HG03280 (cell line): ENCODE measurements around the gene CSPG4.
"Not testable (repeated sequence)": the region's sequence is repeated elsewhere in the genome, so short reads cannot be mapped to it uniquely, and the experiment has no call there.

ENCODE experiments used
- ATAC-seq: cut with Tn5 transposase; IDR thresholded peaks from one replicate; pipeline ENCODE4 v1.9.1; 2021; ENCODE audit warnings: mild to moderate bottlenecking, moderate library complexity; ENCODE audit not compliant: unreplicated experiment

Gene CSPG4

DNA sequence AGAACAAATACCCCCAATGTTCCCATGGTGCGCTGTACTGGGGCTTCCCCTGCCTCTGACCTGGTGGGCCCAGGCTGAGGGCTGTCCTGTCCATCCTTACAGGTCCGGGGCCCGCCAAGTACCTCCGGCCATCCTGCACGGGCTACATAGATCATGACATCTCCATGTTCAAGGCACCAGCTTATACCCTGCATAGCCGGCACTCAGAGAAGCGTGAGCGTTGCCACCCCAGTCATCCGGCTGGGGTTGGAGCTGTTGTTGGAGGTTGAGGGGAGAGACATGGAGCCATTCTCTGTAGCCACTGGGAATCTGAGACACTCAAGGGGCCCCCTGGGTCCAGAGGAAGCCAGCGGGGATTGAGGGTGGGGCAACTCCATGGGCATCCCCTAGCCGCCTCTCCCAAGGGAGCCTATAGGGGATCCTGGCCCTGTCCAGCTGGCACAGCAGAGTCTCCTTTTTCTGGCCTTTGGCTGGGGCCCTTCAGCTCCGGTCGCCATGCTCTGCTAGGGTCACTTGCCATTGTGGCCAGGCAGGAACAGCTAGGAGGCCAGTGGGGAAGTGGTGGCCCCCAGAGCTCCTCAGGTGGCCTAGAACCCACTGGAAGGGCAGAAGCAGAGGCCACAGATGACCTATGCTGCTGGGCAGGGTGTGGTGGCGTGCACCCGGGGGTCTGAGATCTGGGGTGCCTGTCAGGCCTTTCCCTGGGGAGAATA, 12.5 kb upstream of the CSPG4 start:
- no peak for ATAC-seq

DNA sequence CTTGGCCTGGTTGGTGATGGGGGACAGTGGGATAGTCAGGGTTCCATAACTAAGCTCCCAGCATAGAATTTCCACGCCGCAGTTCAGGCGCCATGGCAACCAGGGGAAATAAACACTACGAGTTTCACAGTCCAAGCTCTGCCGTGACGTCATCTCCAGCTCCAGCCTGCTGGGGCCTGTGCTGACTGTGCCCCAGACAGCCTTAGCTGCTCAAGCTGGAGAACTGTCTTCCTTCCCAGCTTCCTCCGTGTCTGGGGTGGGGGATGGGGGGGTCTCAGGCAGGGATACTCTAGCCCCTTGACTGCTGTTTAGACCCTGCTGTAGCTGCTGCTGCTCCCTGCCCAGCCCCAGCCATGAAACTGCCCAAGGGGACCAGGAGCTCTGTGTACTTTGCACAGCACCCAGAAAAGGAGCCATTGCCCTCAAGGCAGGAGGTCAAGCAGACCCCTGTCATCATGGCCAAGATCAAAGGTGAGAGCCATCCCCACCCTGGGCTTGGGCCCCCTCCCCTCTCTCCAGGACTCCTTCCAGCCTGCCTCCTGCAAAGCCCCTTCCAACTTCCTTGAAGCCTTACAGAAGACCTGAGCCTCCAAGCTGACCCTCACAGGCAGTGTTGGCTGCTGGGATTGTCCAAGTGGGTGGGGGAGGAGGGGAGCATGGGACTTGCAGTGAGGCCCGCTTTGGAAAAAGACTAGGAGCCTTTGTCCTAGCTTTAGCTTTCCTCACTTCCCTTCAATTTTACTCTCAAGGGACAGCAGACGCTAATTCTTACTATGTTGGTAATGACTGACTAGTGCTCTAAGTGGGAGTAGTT, 11.4 kb upstream of the CSPG4 start:
- peak; percentile 72 for ATAC-seq

DNA sequence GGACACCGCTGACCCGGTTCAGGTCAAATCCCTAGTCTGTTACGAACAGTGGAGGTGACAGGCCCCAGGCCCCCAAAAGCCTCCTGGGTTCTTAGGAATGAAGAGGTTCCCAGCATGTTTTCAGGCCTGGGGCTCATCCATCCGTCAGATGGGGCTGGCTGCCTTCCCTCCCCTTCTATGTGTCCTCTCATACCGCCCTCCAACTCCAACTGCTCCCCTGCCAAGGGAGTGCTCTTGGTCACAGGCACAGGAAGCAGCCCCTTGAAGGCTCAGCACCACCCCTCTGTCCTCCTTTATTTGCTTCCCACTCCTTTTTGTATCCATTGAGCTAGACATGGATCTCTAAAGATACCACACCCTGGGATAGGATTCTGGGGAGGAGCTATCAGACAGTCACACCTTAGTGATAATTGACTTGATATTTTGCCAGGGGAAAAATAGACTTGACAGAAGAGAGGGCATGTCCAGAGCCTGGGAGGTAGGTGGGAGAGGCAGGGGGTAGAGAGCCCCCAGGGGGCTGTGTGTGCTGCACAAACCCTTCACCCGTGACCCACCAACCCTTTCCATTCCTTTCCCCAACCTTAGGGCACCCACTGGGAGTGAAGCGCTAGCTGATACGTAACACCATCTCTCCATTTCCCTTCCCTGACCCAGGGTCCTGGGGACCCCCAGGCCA, 10.7 kb upstream of the CSPG4 start:
- no peak for ATAC-seq

DNA sequence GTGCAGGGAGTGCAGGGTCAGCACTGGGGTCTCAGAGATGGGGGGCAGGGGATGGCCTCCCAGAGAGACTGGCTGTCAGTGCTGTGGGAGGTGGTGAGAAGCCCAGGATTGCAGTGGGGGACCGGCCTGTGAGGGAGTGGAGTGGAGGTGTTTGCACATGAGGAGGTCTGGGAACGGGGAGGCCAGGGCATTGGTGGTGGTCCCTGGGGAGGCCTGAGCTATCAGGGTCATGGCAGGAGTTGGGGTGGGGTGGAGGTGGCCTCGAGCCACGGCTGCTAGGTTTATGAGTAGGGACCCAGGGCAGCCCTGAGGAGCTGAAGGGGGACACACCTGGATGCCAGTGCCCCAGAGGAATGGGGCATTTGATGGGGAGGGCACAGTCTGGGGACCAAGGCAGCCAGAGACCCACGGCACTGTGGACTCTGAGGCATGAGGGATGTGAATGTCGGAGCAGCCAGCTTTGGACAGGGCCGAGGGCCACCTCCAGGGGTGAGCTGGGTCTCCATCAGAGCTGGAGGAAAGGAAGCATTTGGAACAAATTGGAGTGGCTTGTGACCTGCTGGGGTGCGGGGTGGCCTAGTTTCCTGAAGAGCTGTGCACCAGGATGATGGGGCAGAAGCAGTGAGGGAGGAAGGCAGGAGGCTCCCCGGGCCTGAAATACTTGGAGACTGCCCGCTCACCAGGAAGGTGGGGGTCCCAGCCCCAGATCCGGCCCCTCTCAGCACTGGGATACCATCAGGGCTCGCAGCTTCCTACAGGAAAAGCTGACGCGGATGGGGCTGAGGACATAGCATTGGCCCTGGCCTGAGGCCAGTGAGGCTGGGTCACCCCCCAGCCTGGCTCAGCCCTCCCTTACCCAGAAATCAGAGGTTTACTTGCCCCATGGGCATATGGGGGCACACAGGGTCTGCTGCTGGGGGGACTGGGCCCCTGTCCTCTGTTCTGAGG, 9.5 kb upstream of the CSPG4 start:
- ATAC-seq = no peak

DNA sequence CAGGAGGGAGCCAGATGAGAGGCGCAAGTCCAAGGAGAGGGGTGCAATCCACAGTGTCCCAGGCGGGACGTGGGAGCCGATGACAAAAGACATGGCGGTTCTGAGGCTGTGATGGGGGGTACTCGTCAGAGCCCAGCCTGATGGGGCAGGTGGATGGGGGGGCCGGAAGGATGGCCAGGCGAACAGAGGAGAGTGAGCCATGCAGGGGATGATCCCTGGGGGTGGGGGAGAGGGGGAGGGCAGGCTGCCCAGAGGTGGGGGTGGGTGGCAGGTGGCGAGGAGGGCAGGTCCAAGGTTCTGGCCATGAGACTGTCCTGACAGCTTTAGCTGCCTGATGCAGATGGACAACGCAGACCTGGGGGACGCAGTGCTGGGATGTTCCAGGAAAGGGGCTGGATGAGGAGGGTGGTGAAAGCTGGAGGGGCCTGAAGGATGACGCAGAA, 8.9 kb upstream of the CSPG4 start:
- ATAC-seq = no peak

DNA sequence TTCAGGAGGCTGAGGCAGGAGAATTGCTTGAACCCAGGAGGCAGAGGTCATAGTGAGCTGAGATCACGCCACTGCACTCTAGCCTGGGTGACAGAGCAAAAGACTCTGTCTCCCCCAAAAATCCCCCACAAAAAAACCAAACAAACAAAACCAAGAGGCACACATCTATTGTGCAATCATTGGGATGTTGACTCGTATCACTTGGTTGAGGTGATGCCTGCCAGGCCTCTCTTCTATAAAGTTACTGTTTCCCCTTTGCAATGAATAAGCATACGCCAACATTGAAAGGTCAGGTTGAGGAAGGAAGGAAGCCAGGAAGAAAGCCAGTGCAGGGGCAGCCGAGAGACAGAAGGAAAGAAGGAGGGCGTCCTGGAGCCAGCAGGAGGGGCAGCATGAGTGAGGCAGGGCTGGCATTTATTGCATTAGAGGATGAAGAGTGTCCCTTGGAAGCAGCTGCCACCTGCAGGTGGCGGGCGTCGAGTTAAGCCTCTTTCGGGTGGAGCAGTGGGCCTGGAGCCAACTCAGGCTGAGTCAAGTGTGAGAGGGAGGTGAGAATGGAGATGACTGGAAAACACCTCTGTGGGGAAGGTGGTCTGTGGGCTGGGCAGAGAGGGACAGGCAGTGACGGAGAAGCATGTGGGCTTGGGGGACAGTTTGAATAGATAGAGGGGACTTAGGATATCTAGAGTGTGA, 8.3 kb upstream of the CSPG4 start:
- ATAC-seq = no peak

DNA sequence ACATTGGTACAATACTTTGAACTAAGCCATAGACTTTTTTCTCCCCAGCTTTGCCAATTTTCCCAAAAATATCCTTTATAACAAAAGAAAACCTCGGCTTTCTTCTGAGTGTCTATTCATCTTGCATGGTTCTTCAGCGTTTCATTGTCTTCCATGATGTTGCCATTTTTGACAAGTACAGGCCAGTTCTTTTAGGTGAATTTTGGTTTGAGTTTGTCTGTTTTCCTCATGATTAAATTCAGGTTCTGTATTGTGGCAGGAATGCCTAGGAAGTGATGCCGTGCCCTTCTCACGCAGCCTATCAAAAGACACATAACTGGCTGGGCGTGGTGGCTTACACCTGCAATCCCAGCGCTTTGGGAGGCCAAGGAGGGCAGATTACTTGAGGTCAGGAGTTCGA, 7.6 kb upstream of the CSPG4 start:
- no peak for ATAC-seq

DNA sequence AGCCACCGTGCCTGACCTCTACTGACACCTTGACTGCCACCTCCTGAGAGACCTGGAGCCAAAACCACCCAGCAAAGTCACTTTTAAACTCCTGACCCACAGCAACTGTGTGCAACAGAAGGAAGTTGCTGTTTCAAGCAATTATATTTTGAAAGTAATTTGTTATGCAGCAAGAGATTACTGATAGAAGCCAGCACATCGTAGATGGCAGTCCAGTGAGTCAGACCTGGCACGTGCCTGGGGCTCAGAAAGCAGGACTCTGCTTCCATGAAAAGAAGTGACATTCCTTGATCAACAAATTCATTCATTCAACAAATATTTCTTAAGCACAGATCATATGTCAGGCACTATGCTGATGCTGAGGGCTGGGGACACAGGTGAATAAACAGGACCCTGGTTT, 5.7 kb upstream of the CSPG4 start:
- no peak for ATAC-seq

DNA sequence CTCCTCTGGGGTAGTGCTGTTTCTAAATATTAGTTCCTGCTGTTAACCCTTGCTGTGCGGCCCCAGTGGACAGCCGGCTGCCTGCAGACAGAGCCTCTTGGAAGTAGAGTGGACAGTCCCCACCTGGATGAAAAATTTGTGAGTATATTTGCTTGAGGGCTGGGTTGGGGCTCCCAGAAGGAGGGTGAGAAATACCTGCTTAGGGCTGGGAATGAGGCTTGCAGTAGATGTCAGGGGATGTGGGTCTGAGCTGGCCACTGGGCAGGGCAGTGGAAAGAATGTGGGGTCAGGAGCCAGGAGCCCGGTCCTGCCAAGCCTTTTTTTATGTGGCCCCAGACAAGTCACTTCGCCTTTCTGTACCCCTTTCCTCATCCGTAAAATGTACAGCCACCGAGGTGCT, 4.4 kb upstream of the CSPG4 start:
- not testable (repeated sequence) for ATAC-seq

DNA sequence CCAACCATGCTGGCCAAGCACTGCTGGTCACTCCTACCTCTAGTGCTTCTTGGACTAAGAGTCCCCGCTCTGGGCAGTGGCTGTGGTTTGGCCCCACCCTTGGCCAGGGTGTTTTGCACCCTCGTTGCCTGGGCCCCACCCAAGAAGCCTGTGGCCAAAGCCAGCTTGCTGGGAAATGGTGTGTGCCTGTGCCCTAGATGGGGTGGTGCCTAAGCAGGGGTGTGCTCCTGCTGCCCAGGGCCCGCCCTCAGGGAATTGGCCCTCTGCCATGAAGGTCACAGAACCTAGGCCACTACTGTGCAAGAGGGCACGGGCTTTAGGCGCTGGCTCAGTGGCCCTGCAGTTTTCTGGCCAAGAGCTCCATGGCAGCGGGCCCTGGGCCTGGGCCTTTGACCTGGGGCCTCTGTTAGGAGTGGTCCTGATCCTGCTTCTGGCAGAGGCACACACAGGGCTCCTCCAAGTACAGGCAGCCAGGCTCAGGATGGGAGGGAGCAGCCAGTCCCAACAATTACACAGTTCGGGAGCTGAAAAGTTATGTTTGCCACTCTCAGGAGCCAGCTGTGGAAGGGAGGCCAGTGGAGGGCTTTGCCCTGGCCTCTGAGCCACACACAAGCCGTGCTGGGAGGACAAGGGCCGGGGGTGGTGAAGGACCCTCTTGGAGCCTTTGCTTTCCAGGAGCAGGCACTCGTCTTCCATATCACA, 3.8 kb upstream of the CSPG4 start:
- not testable (repeated sequence) for ATAC-seq

DNA sequence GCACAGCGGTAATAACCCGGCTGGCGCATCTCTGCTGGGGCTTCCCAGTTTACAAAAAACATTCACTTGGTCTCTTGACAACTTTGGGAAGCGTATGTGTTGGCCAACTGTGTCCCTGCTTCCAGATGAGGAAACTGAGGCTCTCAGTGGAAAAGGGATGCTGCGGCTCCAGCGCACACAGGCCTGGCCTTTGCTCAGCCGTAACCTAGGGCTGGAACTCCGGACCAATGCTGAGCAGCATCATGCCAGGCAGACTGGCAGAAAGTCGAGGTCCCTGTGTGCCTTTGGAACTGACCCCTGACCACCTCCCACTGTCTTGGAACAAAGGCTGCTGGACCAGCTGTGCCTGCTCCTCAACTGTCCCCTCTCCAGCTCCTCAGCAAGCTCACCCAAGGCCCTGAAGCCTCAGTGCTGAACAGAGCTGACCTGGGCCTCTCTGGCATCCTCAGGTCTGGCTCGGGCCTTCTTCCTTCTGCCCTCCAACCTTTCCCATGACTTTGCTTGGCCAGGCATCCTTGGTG, 2.7 kb upstream of the CSPG4 start:
- ATAC-seq = not testable (repeated sequence)

DNA sequence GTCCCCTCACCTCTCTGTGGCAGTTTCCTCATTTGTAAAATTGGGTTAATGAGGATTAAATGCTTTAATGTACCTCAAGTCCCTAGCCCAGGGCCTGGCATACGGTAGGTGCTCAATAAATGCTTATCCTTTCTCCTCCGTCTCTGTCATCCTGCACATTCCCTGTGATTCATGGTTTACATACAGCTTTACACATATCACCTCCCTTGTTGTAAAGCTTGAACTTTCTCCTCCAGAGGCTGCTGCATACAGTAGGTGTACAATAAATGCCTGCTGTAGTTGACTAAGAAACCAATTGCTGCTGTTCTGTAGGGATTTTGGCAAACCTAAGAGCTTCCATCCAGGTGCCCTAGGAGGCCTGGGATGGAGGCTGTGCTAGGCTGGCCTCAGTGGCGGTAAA, 1.5 kb upstream of the CSPG4 start:
- no peak for ATAC-seq

DNA sequence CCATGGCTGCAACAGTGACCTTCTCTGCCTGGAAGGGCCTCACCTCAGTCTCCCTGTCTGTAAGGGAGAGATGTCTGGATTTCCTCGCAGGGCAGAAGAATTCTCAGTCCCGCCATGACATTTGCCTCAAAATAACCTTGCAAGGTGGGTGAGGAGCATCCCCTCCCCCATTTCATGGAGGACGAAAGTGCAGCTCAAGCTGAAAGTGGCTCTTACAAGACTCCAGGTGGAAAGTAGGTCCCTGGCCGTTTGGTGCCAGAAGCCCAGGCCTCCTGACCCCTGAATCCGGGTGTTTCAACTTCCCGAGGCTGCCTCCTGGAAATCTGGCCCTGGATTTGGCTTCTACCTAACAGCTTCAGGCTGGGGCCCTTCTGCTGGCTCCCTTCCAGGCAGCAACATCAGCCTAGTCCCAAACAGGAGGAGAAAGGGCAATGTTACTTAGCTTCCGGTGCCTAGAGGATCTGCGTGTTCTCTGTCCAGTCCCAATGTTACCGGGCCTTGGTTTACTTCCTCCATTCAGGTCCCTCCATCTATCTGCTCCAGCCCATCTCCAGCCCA, 769 bp upstream of the CSPG4 start:
- no peak for ATAC-seq

DNA sequence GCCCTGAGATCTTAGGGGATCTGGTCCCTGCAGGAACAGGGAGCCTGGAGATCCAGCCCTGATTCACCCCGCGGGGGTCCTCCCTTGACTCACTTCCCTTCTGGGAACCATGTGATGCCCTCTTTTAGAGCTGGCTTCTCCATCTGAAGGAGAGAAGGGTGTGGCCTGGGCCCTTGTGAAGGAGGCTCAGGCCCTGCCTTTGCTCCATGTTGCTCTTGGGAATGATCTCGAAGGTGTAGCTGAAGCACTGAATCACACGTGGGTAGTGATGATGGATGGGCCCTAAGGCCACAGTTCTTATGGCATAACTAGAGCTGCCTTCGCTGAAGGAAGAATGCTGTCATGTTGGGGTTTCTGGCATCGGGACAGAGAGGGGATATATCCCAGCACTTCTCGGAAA, 1.2 kb downstream of the CSPG4 start:
- ATAC-seq = not testable (repeated sequence)

DNA sequence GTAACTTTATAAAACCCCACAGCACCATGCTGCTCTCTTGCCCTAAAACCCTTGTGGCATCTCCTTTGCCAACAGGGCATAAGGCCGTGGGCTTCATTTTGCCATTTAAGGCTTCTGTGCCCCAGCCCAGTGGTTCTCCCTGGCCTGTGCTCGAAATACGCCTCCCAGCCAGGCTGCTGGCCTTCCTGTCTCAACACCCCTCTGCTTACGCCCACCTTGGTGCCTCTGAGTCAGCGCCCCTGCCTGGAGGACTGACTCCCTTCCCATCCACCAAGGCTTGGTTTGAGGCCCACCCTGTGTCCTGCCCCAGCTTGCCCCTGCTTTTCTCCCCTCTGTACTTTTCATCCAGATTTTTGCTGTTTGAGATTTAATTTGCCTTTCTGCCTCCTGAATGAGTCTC, 1.8 kb downstream of the CSPG4 start:
- ATAC-seq = not testable (repeated sequence)

DNA sequence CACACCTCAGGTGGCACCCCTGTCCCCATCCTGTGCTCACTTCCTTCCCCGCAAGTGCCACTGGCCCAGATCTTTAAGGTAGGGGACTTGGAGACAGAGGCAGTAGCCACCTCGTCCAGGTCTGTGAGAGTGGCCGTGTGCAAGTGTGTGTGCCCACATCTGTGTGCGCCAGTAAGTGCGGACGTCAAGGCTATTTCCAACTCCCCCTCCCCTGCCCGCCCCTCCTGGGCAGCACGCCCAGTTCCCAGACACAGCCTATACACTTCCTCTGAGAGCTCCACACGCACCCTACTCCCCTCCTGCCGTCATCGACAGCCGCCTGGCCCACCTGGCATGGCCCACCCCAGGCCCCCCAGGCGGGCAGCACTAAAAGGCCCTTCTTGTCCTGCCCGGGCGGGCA, 3.2 kb downstream of the CSPG4 start:
- ATAC-seq = not testable (repeated sequence)

DNA sequence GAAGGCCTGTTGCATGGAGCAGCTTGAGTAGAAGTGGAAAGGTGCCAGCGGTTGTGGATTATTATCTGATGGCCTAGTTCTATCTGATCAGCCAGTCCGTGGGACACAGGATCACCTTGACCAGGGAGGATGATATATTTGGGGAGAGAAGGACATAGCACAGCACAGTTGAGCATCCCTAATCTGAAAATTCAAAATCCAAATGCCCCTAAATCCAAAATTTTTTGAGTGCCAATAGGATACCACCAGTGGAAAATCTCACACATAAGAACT, 6.0 kb downstream of the CSPG4 start:
- ATAC-seq = no peak

DNA sequence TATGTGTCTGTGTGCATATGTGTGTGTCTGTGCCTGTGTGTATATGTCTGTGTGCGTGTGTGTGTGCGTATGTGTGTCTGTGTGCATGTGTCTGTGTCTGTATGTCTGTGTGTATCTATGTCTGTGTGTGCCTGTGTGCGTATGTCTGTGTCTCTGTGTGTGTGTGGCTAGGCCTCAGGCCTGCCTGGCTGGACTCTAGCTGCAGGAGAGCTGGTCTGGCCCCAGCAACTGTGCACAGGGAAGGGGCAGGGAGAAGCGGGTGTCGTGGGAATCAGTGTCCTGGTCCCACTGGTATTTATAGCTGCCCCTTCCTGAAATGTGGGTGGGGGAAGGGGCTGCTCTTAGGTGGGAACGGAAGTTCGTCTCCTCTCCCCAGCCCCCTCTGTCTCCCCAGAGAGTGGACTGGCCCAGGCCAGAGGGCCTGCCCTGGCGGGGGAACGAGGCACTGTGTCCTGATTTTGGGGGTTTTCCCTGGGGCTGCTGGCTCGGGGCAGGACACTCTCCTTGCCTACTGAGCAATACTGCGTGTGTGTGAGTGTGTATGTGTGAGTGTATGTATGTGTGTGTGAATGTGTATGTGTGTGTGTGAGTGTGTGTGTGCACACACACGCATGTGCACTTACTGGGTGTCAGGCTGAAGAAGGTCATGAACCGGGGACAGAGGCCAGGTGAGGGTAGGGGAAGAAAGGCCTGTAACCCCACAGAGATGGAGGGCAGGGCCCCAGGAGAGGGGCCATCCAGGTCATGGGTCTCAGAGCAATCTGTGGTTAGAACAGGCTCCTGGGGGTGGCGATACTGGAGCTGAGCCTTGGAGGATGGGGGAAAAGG, 6.6 kb downstream of the CSPG4 start:
- ATAC-seq = no peak
